HEK293 (cell line): ENCODE measurements around the gene DIPK1C.

Experiments used
- CTCF ChIA-PET: fragments of 350-600 bp; formaldehyde crosslinking; extraction: SDS; loops from one replicate; lab custom pipeline; 2021; ENCODE audit warnings: antibody characterized with exemption; lab: Yijun Ruan, JAX
- POLR2A ChIA-PET: fragments of 300-600 bp; formaldehyde crosslinking; extraction: SDS; loops from one replicate; lab custom pipeline; 2020; ENCODE audit warnings: antibody characterized with exemption, inconsistent platforms; lab: Yijun Ruan, JAX
- H3K27ac ChIP-seq: fragments of 200-500 bp; sonication (Bioruptor generic); 2 replicates; pipeline ENCODE4 v1.5.1; 2014; ENCODE audit warnings: low read depth, low read length, control low read depth, inconsistent platforms; ENCODE audit errors: extremely low read depth
- H3K36me3 ChIP-seq, 2 experiments: fragments of 200-500 bp in 1 of 2; sonication (Bioruptor generic) in 1 of 2; 1 replicate in 1 of 2; 2 replicates in 1 of 2; pipeline ENCODE4 v1.5.1; 2014 to 2017; ENCODE audit warnings: inconsistent platforms in 2 of 2, low read length in 2 of 2; ENCODE audit not compliant: control insufficient read depth in 2 of 2, insufficient read depth in 1 of 2
- H3K4me1 ChIP-seq: fragments of 200-500 bp; sonication (Bioruptor generic); 2 replicates; pipeline ENCODE4 v1.5.1; 2014; ENCODE audit warnings: mild to moderate bottlenecking, low read length, inconsistent platforms; ENCODE audit not compliant: control insufficient read depth, insufficient read depth
- H3K4me3 ChIP-seq: 2 replicates; pipeline ENCODE4 v1.5.1; 2011; ENCODE audit warnings: low read depth, mild to moderate bottlenecking, control low read depth, low read length, moderate library complexity
- H3K9me3 ChIP-seq: fragments of 200-500 bp; sonication (Bioruptor generic); 2 replicates; pipeline ENCODE4 v1.5.1; 2014; ENCODE audit warnings: low read depth, low read length, inconsistent platforms; ENCODE audit not compliant: control insufficient read depth, insufficient read depth
- GLI2 ChIP-seq: fragments of 450-650 bp; formaldehyde crosslinking; IDR thresholded peaks from 2 replicates; pipeline ENCODE4; 2017; ENCODE audit warnings: missing biosample characterization, missing genetic modification characterization, low read depth, borderline replicate concordance
- GLIS1 ChIP-seq: fragments of 450-650 bp; formaldehyde crosslinking; IDR thresholded peaks from 2 replicates; pipeline ENCODE4 v1.5.1; 2016; ENCODE audit warnings: missing biosample characterization, missing genetic modification characterization
- KLF8 ChIP-seq: fragments of 450-650 bp; formaldehyde crosslinking; IDR thresholded peaks from 2 replicates; pipeline ENCODE4 v1.5.1; 2016; ENCODE audit warnings: missing biosample characterization, missing genetic modification characterization
- RBAK ChIP-seq: fragments of 450-650 bp; formaldehyde crosslinking; IDR thresholded peaks from 2 replicates; pipeline ENCODE4 v1.5.1; 2016; ENCODE audit warnings: missing biosample characterization, missing genetic modification characterization
- SALL2 ChIP-seq: fragments of 450-650 bp; formaldehyde crosslinking; IDR thresholded peaks from 2 replicates; pipeline ENCODE4 v1.5.0; 2017; ENCODE audit warnings: missing biosample characterization, mild to moderate bottlenecking, missing genetic modification characterization, borderline replicate concordance
- SETDB1 ChIP-seq: IDR thresholded peaks from one replicate; pipeline ENCODE4 v1.6.1; 2017; ENCODE audit warnings: mild to moderate bottlenecking, low read length, moderate library complexity, mixed read lengths; ENCODE audit not compliant: insufficient read length
- YY2 ChIP-seq: fragments of 450-650 bp; formaldehyde crosslinking; IDR thresholded peaks from 2 replicates; pipeline ENCODE4 v1.5.1; 2016; ENCODE audit warnings: missing biosample characterization, missing genetic modification characterization
- ZNF132 ChIP-seq: fragments of 450-650 bp; formaldehyde crosslinking; IDR thresholded peaks from 2 replicates; pipeline ENCODE4 v1.5.1; 2017; ENCODE audit warnings: missing biosample characterization, missing genetic modification characterization, borderline replicate concordance
- ZNF184 ChIP-seq: fragments of 450-650 bp; IDR thresholded peaks from 2 replicates; pipeline ENCODE4 v1.5.1; 2018; ENCODE audit warnings: missing biosample characterization, mild to moderate bottlenecking, missing genetic modification characterization
- ZNF2 ChIP-seq: fragments of 450-650 bp; formaldehyde crosslinking; IDR thresholded peaks from 2 replicates; pipeline ENCODE4 v1.5.1; 2016; ENCODE audit warnings: missing biosample characterization, missing genetic modification characterization
- ZNF324 ChIP-seq: fragments of 450-650 bp; formaldehyde crosslinking; IDR thresholded peaks from 2 replicates; pipeline ENCODE4 v1.5.1; 2016; ENCODE audit warnings: missing biosample characterization, missing genetic modification characterization
- ZNF37A ChIP-seq: fragments of 450-650 bp; IDR thresholded peaks from 2 replicates; pipeline ENCODE4 v1.5.1; 2018; ENCODE audit warnings: missing biosample characterization, missing genetic modification characterization
- ZNF48 ChIP-seq: fragments of 450-650 bp; formaldehyde crosslinking; IDR thresholded peaks from 2 replicates; pipeline ENCODE4 v1.5.1; 2016; ENCODE audit warnings: missing biosample characterization, missing genetic modification characterization
- ZNF837 ChIP-seq: fragments of 450-650 bp; formaldehyde crosslinking; IDR thresholded peaks from 2 replicates; pipeline ENCODE4 v1.5.1; 2016; ENCODE audit warnings: missing biosample characterization, missing genetic modification characterization
- TF ChIP-seq, protein P1 (sequence below): fragments of 450-650 bp; formaldehyde crosslinking; conservative IDR thresholded peaks from 2 replicates; pipeline ENCODE4 v1.5.1; 2016; ENCODE audit warnings: low read depth, missing biosample characterization, missing genetic modification characterization
- TF ChIP-seq, protein P2 (sequence below): fragments of 450-650 bp; formaldehyde crosslinking; IDR thresholded peaks from 2 replicates; pipeline ENCODE4 v1.5.1; 2017; ENCODE audit warnings: missing biosample characterization, missing genetic modification characterization
- TF ChIP-seq, protein P3 (sequence below): fragments of 450-650 bp; formaldehyde crosslinking; IDR thresholded peaks from 2 replicates; pipeline ENCODE4 v1.5.1; 2017; ENCODE audit warnings: missing biosample characterization, mild to moderate bottlenecking, missing genetic modification characterization, moderate library complexity
- TF ChIP-seq, protein P4 (sequence below): fragments of 450-650 bp; formaldehyde crosslinking; IDR thresholded peaks from 2 replicates; pipeline ENCODE4 v1.5.1; 2016; ENCODE audit warnings: missing biosample characterization, missing genetic modification characterization, borderline replicate concordance
- TF ChIP-seq, protein P5 (sequence below): fragments of 450-650 bp; formaldehyde crosslinking; IDR thresholded peaks from 2 replicates; pipeline ENCODE4 v1.5.1; 2016; ENCODE audit warnings: missing biosample characterization, missing genetic modification characterization
- TF ChIP-seq, protein P6 (sequence below): fragments of 450-650 bp; formaldehyde crosslinking; IDR thresholded peaks from 2 replicates; pipeline ENCODE4 v1.5.1; 2016; ENCODE audit warnings: missing biosample characterization, missing genetic modification characterization

Gene DIPK1C

DNA sequence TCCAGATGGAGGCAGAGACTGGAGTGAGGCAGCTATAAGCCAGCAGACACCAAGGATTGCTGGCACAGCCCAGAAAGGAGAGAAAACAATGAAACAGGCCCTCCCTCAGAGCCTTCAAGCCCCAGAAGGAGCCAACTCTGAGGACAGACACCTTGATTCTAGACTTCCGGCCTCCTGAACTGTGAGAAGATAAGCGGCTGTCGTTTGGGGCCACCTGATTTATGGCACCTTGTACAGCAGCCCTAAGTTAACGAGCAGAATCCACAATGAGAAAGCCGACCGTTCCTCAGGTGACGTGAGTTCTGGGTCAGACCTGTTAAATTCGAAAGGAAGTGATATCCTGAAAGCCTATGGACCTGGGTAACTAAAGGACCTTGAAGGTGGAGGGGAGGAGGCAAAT, 31.8 kb upstream of the DIPK1C start (continued):
- TF ChIP-seq, protein P1, sequence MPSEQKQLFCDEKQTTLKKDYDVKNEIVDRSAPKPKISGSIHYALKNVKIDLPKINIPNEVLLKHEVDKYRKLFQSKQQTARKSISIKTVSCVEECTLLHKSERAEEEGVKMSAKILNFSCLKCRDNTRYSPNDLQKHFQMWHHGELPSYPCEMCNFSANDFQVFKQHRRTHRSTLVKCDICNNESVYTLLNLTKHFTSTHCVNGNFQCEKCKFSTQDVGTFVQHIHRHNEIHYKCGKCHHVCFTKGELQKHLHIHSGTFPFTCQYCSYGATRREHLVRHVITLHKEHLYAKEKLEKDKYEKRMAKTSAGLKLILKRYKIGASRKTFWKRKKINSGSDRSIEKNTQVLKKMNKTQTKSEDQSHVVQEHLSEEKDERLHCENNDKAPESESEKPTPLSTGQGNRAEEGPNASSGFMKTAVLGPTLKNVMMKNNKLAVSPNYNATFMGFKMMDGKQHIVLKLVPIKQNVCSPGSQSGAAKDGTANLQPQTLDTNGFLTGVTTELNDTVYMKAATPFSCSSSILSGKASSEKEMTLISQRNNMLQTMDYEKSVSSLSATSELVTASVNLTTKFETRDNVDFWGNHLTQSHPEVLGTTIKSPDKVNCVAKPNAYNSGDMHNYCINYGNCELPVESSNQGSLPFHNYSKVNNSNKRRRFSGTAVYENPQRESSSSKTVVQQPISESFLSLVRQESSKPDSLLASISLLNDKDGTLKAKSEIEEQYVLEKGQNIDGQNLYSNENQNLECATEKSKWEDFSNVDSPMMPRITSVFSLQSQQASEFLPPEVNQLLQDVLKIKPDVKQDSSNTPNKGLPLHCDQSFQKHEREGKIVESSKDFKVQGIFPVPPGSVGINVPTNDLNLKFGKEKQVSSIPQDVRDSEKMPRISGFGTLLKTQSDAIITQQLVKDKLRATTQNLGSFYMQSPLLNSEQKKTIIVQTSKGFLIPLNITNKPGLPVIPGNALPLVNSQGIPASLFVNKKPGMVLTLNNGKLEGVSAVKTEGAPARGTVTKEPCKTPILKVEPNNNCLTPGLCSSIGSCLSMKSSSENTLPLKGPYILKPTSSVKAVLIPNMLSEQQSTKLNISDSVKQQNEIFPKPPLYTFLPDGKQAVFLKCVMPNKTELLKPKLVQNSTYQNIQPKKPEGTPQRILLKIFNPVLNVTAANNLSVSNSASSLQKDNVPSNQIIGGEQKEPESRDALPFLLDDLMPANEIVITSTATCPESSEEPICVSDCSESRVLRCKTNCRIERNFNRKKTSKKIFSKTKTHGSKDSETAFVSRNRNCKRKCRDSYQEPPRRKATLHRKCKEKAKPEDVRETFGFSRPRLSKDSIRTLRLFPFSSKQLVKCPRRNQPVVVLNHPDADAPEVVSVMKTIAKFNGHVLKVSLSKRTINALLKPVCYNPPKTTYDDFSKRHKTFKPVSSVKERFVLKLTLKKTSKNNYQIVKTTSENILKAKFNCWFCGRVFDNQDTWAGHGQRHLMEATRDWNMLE (tag by site-specific recombination), result no peak
- TF ChIP-seq GLI2 (tag by site-specific recombination), result no peak
- TF ChIP-seq KLF8, result no peak
- TF ChIP-seq ZNF184 (tag by site-specific recombination), result no peak
- TF ChIP-seq ZNF37A (tag by site-specific recombination), result no peak
- TF ChIP-seq YY2, result no peak
- TF ChIP-seq ZNF2 (tag by site-specific recombination), result no peak
- TF ChIP-seq ZNF132 (tag by site-specific recombination), result no peak
- no peak for TF ChIP-seq GLIS1 (tag by site-specific recombination)

DNA sequence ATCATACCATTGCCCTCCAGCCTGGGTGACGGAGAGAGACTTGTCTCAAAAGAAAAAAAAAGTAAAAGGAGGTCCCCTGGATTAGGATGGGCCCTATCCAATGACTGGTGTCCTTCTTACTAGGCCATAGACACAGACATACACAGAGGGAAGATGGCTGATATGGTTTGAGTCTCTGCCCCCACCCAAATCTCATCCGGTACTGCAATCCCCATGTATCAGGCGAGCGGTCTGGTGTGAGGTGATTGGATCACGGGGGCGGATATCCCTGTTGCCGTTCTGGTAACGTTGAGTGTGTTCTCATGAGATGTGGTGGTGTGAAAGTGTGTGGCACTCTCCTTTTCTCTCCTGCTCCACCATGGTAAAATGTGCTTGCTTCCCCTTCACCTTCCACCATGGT, 31.2 kb upstream of the DIPK1C start:
- no peak overlapping the region for H3K4me3 ChIP-seq
- no peak overlapping the region for H3K27ac ChIP-seq
- CTCF ChIA-PET, result interaction anchor here (0.5 kb wide), 1 partner anchor 12 kb away, joined by 3 read pairs; no protein-coding TSS in a partner anchor
- no peaks in the 10 kb centered on the region for H3K36me3 ChIP-seq
- POLR2A ChIA-PET, result interaction anchor here (0.7 kb wide), 1 partner anchor 9 kb away, joined by 3 read pairs; no protein-coding TSS in a partner anchor
- TF ChIP-seq ZNF837, result no peak
- no peak for TF ChIP-seq SALL2 (tag by site-specific recombination)
- no peak for TF ChIP-seq SETDB1
- TF ChIP-seq, protein P2, sequence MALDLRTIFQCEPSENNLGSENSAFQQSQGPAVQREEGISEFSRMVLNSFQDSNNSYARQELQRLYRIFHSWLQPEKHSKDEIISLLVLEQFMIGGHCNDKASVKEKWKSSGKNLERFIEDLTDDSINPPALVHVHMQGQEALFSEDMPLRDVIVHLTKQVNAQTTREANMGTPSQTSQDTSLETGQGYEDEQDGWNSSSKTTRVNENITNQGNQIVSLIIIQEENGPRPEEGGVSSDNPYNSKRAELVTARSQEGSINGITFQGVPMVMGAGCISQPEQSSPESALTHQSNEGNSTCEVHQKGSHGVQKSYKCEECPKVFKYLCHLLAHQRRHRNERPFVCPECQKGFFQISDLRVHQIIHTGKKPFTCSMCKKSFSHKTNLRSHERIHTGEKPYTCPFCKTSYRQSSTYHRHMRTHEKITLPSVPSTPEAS (tag by site-specific recombination), result no peak
- no peak for TF ChIP-seq ZNF48 (tag by site-specific recombination)
- TF ChIP-seq, protein P3, sequence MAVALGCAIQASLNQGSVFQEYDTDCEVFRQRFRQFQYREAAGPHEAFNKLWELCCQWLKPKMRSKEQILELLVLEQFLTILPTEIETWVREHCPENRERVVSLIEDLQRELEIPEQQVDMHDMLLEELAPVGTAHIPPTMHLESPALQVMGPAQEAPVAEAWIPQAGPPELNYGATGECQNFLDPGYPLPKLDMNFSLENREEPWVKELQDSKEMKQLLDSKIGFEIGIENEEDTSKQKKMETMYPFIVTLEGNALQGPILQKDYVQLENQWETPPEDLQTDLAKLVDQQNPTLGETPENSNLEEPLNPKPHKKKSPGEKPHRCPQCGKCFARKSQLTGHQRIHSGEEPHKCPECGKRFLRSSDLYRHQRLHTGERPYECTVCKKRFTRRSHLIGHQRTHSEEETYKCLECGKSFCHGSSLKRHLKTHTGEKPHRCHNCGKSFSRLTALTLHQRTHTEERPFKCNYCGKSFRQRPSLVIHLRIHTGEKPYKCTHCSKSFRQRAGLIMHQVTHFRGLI, result no peak
- TF ChIP-seq ZNF132 (tag by site-specific recombination), result no peak
- TF ChIP-seq, protein P4, sequence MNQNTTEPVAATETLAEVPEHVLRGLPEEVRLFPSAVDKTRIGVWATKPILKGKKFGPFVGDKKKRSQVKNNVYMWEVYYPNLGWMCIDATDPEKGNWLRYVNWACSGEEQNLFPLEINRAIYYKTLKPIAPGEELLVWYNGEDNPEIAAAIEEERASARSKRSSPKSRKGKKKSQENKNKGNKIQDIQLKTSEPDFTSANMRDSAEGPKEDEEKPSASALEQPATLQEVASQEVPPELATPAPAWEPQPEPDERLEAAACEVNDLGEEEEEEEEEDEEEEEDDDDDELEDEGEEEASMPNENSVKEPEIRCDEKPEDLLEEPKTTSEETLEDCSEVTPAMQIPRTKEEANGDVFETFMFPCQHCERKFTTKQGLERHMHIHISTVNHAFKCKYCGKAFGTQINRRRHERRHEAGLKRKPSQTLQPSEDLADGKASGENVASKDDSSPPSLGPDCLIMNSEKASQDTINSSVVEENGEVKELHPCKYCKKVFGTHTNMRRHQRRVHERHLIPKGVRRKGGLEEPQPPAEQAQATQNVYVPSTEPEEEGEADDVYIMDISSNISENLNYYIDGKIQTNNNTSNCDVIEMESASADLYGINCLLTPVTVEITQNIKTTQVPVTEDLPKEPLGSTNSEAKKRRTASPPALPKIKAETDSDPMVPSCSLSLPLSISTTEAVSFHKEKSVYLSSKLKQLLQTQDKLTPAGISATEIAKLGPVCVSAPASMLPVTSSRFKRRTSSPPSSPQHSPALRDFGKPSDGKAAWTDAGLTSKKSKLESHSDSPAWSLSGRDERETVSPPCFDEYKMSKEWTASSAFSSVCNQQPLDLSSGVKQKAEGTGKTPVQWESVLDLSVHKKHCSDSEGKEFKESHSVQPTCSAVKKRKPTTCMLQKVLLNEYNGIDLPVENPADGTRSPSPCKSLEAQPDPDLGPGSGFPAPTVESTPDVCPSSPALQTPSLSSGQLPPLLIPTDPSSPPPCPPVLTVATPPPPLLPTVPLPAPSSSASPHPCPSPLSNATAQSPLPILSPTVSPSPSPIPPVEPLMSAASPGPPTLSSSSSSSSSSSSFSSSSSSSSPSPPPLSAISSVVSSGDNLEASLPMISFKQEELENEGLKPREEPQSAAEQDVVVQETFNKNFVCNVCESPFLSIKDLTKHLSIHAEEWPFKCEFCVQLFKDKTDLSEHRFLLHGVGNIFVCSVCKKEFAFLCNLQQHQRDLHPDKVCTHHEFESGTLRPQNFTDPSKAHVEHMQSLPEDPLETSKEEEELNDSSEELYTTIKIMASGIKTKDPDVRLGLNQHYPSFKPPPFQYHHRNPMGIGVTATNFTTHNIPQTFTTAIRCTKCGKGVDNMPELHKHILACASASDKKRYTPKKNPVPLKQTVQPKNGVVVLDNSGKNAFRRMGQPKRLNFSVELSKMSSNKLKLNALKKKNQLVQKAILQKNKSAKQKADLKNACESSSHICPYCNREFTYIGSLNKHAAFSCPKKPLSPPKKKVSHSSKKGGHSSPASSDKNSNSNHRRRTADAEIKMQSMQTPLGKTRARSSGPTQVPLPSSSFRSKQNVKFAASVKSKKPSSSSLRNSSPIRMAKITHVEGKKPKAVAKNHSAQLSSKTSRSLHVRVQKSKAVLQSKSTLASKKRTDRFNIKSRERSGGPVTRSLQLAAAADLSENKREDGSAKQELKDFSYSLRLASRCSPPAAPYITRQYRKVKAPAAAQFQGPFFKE (tag by site-specific recombination), result no peak
- no peak for TF ChIP-seq RBAK (tag by site-specific recombination)
- TF ChIP-seq, protein P5, sequence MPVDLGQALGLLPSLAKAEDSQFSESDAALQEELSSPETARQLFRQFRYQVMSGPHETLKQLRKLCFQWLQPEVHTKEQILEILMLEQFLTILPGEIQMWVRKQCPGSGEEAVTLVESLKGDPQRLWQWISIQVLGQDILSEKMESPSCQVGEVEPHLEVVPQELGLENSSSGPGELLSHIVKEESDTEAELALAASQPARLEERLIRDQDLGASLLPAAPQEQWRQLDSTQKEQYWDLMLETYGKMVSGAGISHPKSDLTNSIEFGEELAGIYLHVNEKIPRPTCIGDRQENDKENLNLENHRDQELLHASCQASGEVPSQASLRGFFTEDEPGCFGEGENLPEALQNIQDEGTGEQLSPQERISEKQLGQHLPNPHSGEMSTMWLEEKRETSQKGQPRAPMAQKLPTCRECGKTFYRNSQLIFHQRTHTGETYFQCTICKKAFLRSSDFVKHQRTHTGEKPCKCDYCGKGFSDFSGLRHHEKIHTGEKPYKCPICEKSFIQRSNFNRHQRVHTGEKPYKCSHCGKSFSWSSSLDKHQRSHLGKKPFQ (tag by site-specific recombination), result no peak
- TF ChIP-seq ZNF324 (tag by site-specific recombination), result no peak
- TF ChIP-seq, protein P6, sequence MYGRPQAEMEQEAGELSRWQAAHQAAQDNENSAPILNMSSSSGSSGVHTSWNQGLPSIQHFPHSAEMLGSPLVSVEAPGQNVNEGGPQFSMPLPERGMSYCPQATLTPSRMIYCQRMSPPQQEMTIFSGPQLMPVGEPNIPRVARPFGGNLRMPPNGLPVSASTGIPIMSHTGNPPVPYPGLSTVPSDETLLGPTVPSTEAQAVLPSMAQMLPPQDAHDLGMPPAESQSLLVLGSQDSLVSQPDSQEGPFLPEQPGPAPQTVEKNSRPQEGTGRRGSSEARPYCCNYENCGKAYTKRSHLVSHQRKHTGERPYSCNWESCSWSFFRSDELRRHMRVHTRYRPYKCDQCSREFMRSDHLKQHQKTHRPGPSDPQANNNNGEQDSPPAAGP (tag by site-specific recombination), result no peak
- no peaks in the 10 kb centered on the region for H3K9me3 ChIP-seq
- H3K4me1 ChIP-seq, result no peaks in the 10 kb centered on the region
